ENCODE data around the gene WDR70.

- TF ChIP-seq CTCF (IDR thresholded peaks at IDR 0.05) = no peak
- TF ChIP-seq EP300 (IDR thresholded peaks at IDR 0.05) = no peak
- no peak for TF ChIP-seq POLR2A (IDR thresholded peaks at IDR 0.05)
- TF ChIP-seq POLR2AphosphoS5 (IDR thresholded peaks at IDR 0.05) = no peak
Measured at GRCh38 chr5:37792975-37793631, 414.0 kb downstream of the WDR70 start.

Measured in sigmoid colon (tissue), 4 donors.